ENCODE data around the gene PRR11.

The PRR11 gene

GRCh38 chr17:59155439-59156177 lies at the start of gene PRR11:
Gene PRR11, plus strand, starts transcription at chr17:59155746. Its CDS starts 14,007 bp downstream, at chr17:59169753.
- H3K36me3 Mint-ChIP-seq (ENCODE audit: low read depth): peaks cover 11% of the 10 kb centered on the region
- H3K4me3 Mint-ChIP-seq: no peak within 1 kb of the TSS
- H3K9me3 Mint-ChIP-seq: no peaks in the 10 kb centered on the region
- H3K27ac Mint-ChIP-seq: no peak within 1 kb of the TSS
- peaks cover 48% of the 10 kb centered on the region for H3K4me1 Mint-ChIP-seq (ENCODE audit: low read depth)
- H3K27me3 Mint-ChIP-seq (ENCODE audit: low read depth): no peaks in the 10 kb centered on the region

- Mint-ChIP-seq H3K36me3 (ENCODE audit: low read depth) (peaks cover 24% of the 10 kb centered on the region), H3K9me3 (no peaks in the 10 kb centered on the region), H3K4me1 (ENCODE audit: low read depth) (peaks cover 34% of the 10 kb centered on the region), H3K4me3 (peak overlapping the region; percentile 91), H3K27me3 (ENCODE audit: low read depth) (no peaks in the 10 kb centered on the region), H3K27ac (peak overlapping the region; percentile 91)
These were observed 49.6 kb upstream of the PRR11 start for GRCh38 chr17:59105852-59106462.

DNA sequence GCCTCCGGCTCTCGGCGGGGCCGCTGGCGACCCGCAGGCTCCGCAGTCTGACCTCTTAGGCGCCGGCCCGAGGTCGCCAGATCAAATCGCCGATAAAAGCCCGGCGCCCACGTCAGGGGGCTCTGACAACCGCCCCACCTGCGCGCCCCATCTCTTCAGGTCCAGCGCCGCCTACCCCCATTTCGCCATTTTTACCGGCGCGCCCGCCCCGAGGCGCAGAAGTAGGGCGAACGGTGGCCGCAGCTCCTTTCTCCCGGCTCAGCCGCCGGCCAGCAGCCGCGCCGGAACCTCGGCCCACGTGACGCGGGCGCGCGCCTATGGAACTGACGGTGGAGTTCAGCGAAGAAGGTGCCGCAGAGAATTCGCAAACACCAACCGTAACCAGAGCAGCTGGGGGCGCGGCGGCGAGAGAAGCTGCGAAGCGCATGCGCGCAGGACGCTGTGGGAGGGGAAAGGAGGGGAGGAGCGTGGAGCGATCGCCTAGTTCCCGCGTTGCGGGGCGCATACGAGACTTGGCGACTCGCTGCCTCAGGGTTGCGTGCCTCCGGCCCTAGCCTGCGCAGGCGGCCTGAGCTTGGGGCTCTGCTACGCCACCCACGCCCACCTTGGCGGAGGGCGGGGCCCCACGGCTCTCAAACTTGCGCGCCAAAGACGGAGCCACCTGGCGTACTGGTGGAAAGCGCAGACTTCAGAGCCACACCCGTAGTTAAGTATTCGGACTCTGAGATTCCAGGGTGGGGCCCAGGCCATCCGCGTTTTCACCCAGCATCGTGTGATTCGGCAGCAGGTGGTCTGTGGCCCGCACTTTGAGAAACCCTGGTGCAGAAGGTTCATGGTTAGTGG lies 48.9 kb upstream of the PRR11 start, which contains the start of gene TRIM37:
TRIM37 (minus strand) TSS at position 418 of the 843 bp plus-strand sequence. CDS start 419 bp downstream, outside the sequence.
- Mint-ChIP-seq H3K27me3 (ENCODE audit: low read depth) (no peaks in the 10 kb centered on the region), H3K4me1 (ENCODE audit: low read depth) (peaks cover 31% of the 10 kb centered on the region), H3K9me3 (no peaks in the 10 kb centered on the region), H3K27ac (peak within 1 kb of the TSS; percentile 91), H3K36me3 (ENCODE audit: low read depth) (peaks cover 23% of the 10 kb centered on the region), H3K4me3 (peak within 1 kb of the TSS; percentile 91)

GRCh38 chr17:59107306-59107670 lies 48.3 kb upstream of the PRR11 start:
- Mint-ChIP-seq H3K36me3 (ENCODE audit: low read depth) (peaks cover 25% of the 10 kb centered on the region), H3K4me3 (peak overlapping the region; percentile 91), H3K9me3 (no peaks in the 10 kb centered on the region), H3K27me3 (ENCODE audit: low read depth) (no peaks in the 10 kb centered on the region), H3K4me1 (ENCODE audit: low read depth) (peaks cover 31% of the 10 kb centered on the region), H3K27ac (peak overlapping the region; percentile 91)

GRCh38 chr17:59108400-59109102 lies 47.0 kb upstream of the PRR11 start:
- Mint-ChIP-seq H3K27me3 (ENCODE audit: low read depth) (no peaks in the 10 kb centered on the region), H3K9me3 (no peaks in the 10 kb centered on the region), H3K4me3 (peak overlapping the region; percentile 21), H3K4me1 (ENCODE audit: low read depth) (peaks cover 31% of the 10 kb centered on the region), H3K27ac (no peak overlapping the region), H3K36me3 (ENCODE audit: low read depth) (peaks cover 20% of the 10 kb centered on the region)

DNA sequence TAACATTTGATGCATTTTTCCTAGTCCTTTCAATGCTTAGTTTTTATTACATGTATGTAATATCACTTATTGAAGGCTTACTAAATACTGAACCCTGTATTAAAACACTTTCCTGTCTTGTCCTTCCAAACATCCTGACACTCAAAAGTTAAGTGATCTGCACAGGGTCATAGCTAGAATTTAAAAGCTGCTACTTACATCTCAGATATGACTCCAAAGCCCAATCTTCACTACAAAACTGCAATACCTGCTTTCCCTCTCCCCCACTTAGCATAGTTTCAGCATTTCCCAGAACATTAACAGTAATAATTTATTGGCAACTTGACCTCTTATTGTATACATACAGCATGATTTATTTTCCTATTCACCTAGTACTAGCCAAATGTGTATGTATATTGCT lies 44.6 kb upstream of the PRR11 start:
- Mint-ChIP-seq H3K4me1 (ENCODE audit: low read depth) (peaks cover 16% of the 10 kb centered on the region), H3K27me3 (ENCODE audit: low read depth) (no peaks in the 10 kb centered on the region), H3K4me3 (no peak overlapping the region), H3K36me3 (ENCODE audit: low read depth) (peaks cover 21% of the 10 kb centered on the region), H3K27ac (peak overlapping the region; percentile 0), H3K9me3 (no peaks in the 10 kb centered on the region)

GRCh38 chr17:59111539-59111938 lies 44.0 kb upstream of the PRR11 start:
- H3K4me3 Mint-ChIP-seq: no peak overlapping the region
- H3K27ac Mint-ChIP-seq: no peak overlapping the region
- H3K9me3 Mint-ChIP-seq: no peaks in the 10 kb centered on the region
- H3K4me1 Mint-ChIP-seq (ENCODE audit: low read depth): peaks cover 16% of the 10 kb centered on the region
- H3K27me3 Mint-ChIP-seq (ENCODE audit: low read depth): no peaks in the 10 kb centered on the region
- peaks cover 23% of the 10 kb centered on the region for H3K36me3 Mint-ChIP-seq (ENCODE audit: low read depth)

DNA sequence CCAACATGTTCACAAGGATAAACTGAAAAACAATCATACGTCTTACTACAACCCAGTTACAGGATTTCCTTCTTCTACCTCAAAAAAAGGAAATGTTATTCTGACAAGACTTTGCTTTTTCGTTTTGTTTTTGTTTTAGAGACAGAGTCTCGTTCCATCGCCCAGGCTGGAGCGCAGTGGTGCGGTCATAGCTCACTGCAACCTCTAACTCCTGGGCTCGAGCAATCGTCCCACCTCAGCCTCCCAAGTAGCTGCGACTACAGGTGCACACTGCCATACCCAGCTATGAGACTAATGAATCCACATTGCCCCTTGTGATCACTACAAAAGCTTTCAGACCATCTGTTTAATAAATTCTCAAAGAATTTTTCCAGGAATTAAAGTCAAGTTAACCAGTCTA lies 40.1 kb upstream of the PRR11 start:
- Mint-ChIP-seq H3K36me3 (ENCODE audit: low read depth) (peaks cover 28% of the 10 kb centered on the region), H3K27me3 (ENCODE audit: low read depth) (no peaks in the 10 kb centered on the region), H3K4me1 (ENCODE audit: low read depth) (peaks cover 3% of the 10 kb centered on the region), H3K9me3 (no peaks in the 10 kb centered on the region), H3K4me3 (no peak overlapping the region), H3K27ac (no peak overlapping the region)

GRCh38 chr17:59121901-59122480 lies 33.6 kb upstream of the PRR11 start:
- Mint-ChIP-seq H3K36me3 (ENCODE audit: low read depth) (peaks cover 28% of the 10 kb centered on the region), H3K4me3 (no peak overlapping the region), H3K27ac (no peak overlapping the region), H3K4me1 (ENCODE audit: low read depth) (peaks cover 1% of the 10 kb centered on the region), H3K27me3 (ENCODE audit: low read depth) (no peaks in the 10 kb centered on the region), H3K9me3 (no peaks in the 10 kb centered on the region)

DNA sequence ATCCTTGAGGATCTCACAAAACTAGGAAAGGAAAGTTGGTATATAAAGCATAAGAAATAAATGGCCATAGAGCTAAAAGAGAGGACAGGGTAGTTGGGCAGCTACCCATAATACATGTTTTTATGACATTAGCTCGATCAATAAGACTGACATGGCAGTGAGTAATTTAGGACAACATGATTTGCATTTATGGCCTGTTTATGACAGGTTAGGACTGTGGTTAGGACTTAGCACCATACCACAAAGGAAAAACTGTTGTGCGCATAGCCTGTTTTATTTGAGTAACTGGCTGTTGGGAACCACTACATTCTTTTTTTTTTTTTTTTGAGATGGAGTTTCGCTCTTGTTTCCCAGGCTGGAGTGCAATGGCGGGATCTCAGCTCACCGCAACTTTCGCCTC lies 30.9 kb upstream of the PRR11 start:
- H3K27ac Mint-ChIP-seq: no peak overlapping the region

GRCh38 chr17:59126809-59127417 lies 28.6 kb upstream of the PRR11 start:
- no peaks in the 10 kb centered on the region for H3K9me3 Mint-ChIP-seq
- no peak overlapping the region for H3K4me3 Mint-ChIP-seq
- no peak overlapping the region for H3K27ac Mint-ChIP-seq
- H3K36me3 Mint-ChIP-seq (ENCODE audit: low read depth): peaks cover 25% of the 10 kb centered on the region
- H3K27me3 Mint-ChIP-seq (ENCODE audit: low read depth): no peaks in the 10 kb centered on the region
- H3K4me1 Mint-ChIP-seq (ENCODE audit: low read depth): peaks cover 5% of the 10 kb centered on the region

More for the DNA sequence above, 30.9 kb upstream of the PRR11 start:
- Mint-ChIP-seq H3K36me3 (ENCODE audit: low read depth) (peaks cover 29% of the 10 kb centered on the region), H3K4me3 (no peak overlapping the region), H3K4me1 (ENCODE audit: low read depth) (peaks cover 3% of the 10 kb centered on the region), H3K9me3 (no peaks in the 10 kb centered on the region), H3K27me3 (ENCODE audit: low read depth) (no peaks in the 10 kb centered on the region)

DNA sequence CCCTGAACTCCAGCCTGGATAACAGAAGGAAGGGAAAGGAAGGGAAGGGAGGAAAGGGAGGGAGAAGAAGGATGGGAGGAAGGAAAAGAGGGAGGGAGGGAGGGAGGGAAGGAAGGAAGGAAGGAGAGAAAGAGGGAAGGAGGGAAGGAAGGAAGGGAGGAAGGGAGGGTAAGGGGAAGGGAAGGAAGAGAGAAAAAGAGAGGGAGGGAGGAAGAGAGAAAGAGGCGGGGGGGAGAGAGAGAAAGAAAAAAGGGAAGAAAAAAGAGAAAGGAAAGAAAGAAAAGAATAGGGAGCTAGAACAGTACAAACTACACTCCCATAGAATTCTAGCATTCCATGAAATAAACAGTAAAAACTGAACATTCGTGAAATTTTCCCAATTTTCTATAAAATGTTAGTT lies 25.7 kb upstream of the PRR11 start:
- Mint-ChIP-seq H3K36me3 (ENCODE audit: low read depth) (peaks cover 17% of the 10 kb centered on the region), H3K27me3 (ENCODE audit: low read depth) (no peaks in the 10 kb centered on the region), H3K4me1 (ENCODE audit: low read depth) (peaks cover 8% of the 10 kb centered on the region), H3K9me3 (no peaks in the 10 kb centered on the region), H3K27ac (no peak overlapping the region), H3K4me3 (no peak overlapping the region)

GRCh38 chr17:59131131-59131530 lies 24.4 kb upstream of the PRR11 start:
- Mint-ChIP-seq H3K9me3 (no peaks in the 10 kb centered on the region), H3K27me3 (ENCODE audit: low read depth) (no peaks in the 10 kb centered on the region), H3K27ac (no peak overlapping the region), H3K4me1 (ENCODE audit: low read depth) (peaks cover 8% of the 10 kb centered on the region), H3K36me3 (ENCODE audit: low read depth) (peaks cover 17% of the 10 kb centered on the region), H3K4me3 (no peak overlapping the region)
